Spinal cord (tissue), 10 donors: ENCODE measurements around the gene THRA. TPM values are rescaled to one million over a fixed set of nuclear protein-coding genes. Genes with fewer than 3 reads are reported as not detected.
A peak's percentile ranks its signal among the peaks of the same experiment; 100 is the strongest.

ENCODE experiments used
- DNase-seq, 6 donors: peaks; one replicate each; pipeline versions ENCODE4 v3.0.0 to v3.0.0-alpha.2; 2013 to 2015; ENCODE audit warnings: low spot score in 6 of 6, low read depth in 4 of 6
- H3K27ac ChIP-seq: one replicate; pipeline ENCODE4 v1.5.1; 2013; ENCODE audit warnings: low read depth, low read length, control low read depth
- H3K27me3 ChIP-seq: one replicate; pipeline ENCODE4 v1.6.1; 2013; ENCODE audit warnings: low read length; ENCODE audit not compliant: control insufficient read depth, insufficient read depth
- H3K36me3 ChIP-seq: one replicate; pipeline ENCODE4 v1.6.1; 2013; ENCODE audit warnings: low read length; ENCODE audit not compliant: control insufficient read depth, insufficient read depth
- H3K4me1 ChIP-seq: one replicate; pipeline ENCODE4 v1.6.1; 2013; ENCODE audit warnings: low read length; ENCODE audit not compliant: control insufficient read depth, insufficient read depth
- H3K4me3 ChIP-seq: one replicate; pipeline ENCODE4 v1.5.1; 2013; ENCODE audit warnings: low read depth, low read length, control low read depth
- H3K9me3 ChIP-seq: one replicate; pipeline ENCODE4 v1.6.1; 2013; ENCODE audit warnings: low read length; ENCODE audit not compliant: control insufficient read depth, insufficient read depth
- WGBS: methylation state at CpG from one replicate; pipeline ENCODE4 v1.1.5; 2013; ENCODE audit warnings: missing lambda C conversion rate; ENCODE audit not compliant: insufficient coverage; 5-methylcytosine and 5-hydroxymethylcytosine counted together
- polyA plus RNA-seq, 2 donors: library from polyadenylated mRNA; unstranded; fragments of 120-200 nt; gene quantifications; one replicate each; pipeline ENCODE4 v1.2.1, GENCODE V29; 2013; ENCODE audit not compliant: insufficient read length in 2 of 2
- total RNA-seq, 2 donors: library from RNA; depleted of rRNA in 1 of 2; stranded (reverse); fragments of 120-200 nt in 1 of 2; fragments of >200 nt in 1 of 2; gene quantifications; one replicate each; pipeline versions ENCODE4 v1.2.3 to v1.2.4, GENCODE V29; 2013 to 2014
- donor health status: healthy.

The THRA gene
- total and polyA plus RNA-seq, 4 donors: 80.1 to 252 (median 197) TPM

GRCh38 chr17:40019140-40019991 is 43.4 kb upstream of the THRA start:
- Histone ChIP-seq H3K27ac (no peak overlapping the region), H3K4me1 (peaks cover 65% of the 10 kb centered on the region), H3K36me3 (peaks cover 81% of the 10 kb centered on the region)

GRCh38 chr17:40020146-40020545 is 42.6 kb upstream of the THRA start:
- Histone ChIP-seq H3K9me3 (no peaks in the 10 kb centered on the region), H3K36me3 (peaks cover 89% of the 10 kb centered on the region), H3K4me3 (no peak overlapping the region), H3K27ac (no peak overlapping the region), H3K27me3 (no peaks in the 10 kb centered on the region), H3K4me1 (peaks cover 59% of the 10 kb centered on the region)
- DNase-seq: no peak
- WGBS: 92% methylated on average over 13 of the region's 13 CpGs

More at GRCh38 chr17:40019140-40019991, 43.4 kb upstream of the THRA start:
- WGBS: 69% methylated on average over 21 of the region's 24 CpGs
- Histone ChIP-seq H3K27me3 (no peaks in the 10 kb centered on the region), H3K9me3 (no peaks in the 10 kb centered on the region), H3K4me3 (no peak overlapping the region)
- no peak for DNase-seq

DNA sequence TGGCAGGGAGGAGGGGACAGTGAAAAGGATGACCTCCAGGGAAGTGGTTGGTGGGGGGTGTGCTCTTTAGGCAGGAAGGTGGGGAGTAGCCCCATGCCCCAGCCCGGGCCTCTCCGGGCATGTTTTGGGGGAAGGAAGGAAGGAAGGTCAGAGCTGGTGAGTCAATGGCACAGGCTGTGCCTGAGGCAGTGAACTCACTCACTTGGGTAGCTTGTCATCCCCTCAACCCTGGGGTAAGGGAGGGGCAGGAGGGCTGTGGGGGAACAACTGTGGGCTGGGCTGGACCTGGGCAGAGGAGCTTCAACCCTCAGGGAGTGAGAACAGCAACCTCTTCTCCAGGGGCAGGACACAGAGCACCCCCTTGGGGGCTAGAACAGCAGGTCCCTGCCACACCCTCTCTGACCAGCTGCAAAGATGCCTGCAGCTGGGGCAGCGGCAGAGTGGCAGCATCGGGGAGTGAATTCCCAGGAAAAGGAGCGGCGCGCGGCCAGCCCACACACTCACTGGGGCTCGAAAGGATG is 41.3 kb upstream of the THRA start:
- peaks cover 55% of the 10 kb centered on the region for H3K4me1 ChIP-seq
- no peak for DNase-seq
- no peaks in the 10 kb centered on the region for H3K9me3 ChIP-seq
- WGBS: 84% methylated on average over 9 of the region's 9 CpGs
- H3K36me3 ChIP-seq: peaks cover 97% of the 10 kb centered on the region
- H3K4me3 ChIP-seq: no peak overlapping the region
- no peak overlapping the region for H3K27ac ChIP-seq
- H3K27me3 ChIP-seq: no peaks in the 10 kb centered on the region

GRCh38 chr17:40022497-40022896 is 40.3 kb upstream of the THRA start:
- Histone ChIP-seq H3K27me3 (no peaks in the 10 kb centered on the region), H3K27ac (no peak overlapping the region), H3K4me1 (peaks cover 58% of the 10 kb centered on the region), H3K9me3 (no peaks in the 10 kb centered on the region), H3K4me3 (no peak overlapping the region), H3K36me3 (peaks cover 99% of the 10 kb centered on the region)
- WGBS: 93% methylated on average over 9 of the region's 9 CpGs
- no peak for DNase-seq

GRCh38 chr17:40022961-40023541 is 39.7 kb upstream of the THRA start:
- no peak overlapping the region for H3K4me3 ChIP-seq
- WGBS: 90% methylated on average over 19 of the region's 19 CpGs
- peaks cover 52% of the 10 kb centered on the region for H3K4me1 ChIP-seq
- H3K27ac ChIP-seq: no peak overlapping the region
- no peaks in the 10 kb centered on the region for H3K27me3 ChIP-seq
- DNase-seq: no peak
- H3K36me3 ChIP-seq: peaks cover 100% of the 10 kb centered on the region
- no peaks in the 10 kb centered on the region for H3K9me3 ChIP-seq

GRCh38 chr17:40023590-40024292 is 39.0 kb upstream of the THRA start:
- Histone ChIP-seq H3K4me1 (peaks cover 45% of the 10 kb centered on the region), H3K27ac (no peak overlapping the region), H3K27me3 (no peaks in the 10 kb centered on the region), H3K36me3 (peaks cover 100% of the 10 kb centered on the region), H3K4me3 (no peak overlapping the region), H3K9me3 (no peaks in the 10 kb centered on the region)
- peak in 2 of 6 donors; percentile 31 to 59 for DNase-seq
- no CpG with 5 or more reads among the region's 10 CpGs for WGBS

DNA sequence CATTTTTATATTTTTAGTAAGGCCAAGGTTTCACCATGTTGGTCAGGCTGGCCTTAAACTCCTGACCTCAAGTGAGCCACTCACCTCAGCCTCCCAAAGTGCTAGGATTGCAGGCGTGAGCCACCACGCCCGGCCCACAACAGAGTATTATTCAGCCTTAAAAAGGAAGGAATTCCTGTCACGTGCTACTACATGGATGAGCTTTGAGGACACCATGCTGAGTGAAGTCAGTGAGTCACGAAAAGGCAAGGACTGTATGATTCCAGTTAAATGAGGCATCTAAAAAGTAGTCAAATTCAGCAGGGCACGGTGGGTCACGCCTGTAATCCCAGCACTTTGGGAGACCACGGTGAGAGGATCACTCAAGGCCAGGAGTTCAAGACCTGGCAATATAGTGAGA is 37.9 kb upstream of the THRA start:
- H3K27me3 ChIP-seq: no peaks in the 10 kb centered on the region

GRCh38 chr17:40025559-40025958 is 37.2 kb upstream of the THRA start:
- H3K4me1 ChIP-seq: peaks cover 34% of the 10 kb centered on the region
- no peaks in the 10 kb centered on the region for H3K9me3 ChIP-seq
- DNase-seq: no peak
- no peak overlapping the region for H3K4me3 ChIP-seq
- 92% methylated on average over 2 of the region's 2 CpGs for WGBS
- H3K36me3 ChIP-seq: peaks cover 100% of the 10 kb centered on the region
- H3K27ac ChIP-seq: no peak overlapping the region
- no peaks in the 10 kb centered on the region for H3K27me3 ChIP-seq

More for the DNA sequence above, 37.9 kb upstream of the THRA start:
- Histone ChIP-seq H3K27ac (no peak overlapping the region), H3K9me3 (no peaks in the 10 kb centered on the region), H3K4me1 (peaks cover 34% of the 10 kb centered on the region), H3K36me3 (peaks cover 100% of the 10 kb centered on the region), H3K4me3 (no peak overlapping the region)
- 94% methylated on average over 8 of the region's 8 CpGs for WGBS
- no peak for DNase-seq

DNA sequence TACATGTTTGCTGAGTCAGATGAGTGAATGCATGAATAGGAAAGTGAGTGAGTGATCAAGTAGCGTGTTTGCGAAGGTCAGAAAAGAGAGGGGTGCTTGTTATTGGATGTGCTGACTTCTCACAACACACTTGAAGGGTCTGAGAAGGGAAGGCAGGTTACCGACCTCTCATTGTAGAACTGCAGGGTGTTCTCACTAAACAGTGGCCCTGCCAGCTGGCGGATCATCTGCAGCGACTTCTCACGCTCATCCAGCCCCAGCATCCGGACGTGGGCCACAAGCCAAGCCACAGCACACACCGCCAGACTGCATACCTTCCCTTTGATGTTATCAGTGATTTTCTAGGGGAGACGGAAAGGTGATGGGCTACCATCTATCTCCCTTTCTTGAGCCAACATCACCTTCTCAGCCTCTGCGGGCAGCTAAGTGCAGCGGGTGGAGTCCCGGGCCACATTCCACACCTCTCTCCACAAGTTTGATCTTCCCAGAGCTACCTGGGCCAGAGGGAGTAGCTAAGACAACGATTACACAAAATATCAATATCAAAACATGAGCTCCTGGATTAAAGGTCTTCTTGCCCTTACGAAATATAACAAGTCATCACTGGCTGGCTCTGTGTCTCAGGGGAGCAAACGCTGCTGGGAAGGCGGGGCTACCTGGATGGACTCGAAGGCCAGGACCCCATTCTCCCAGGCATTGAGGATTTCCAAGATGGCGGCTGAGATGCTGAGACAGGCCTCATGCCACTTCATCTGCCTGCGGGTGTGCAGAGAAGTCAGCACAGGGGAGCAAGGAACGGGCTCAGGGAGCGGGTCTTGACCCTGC is 36.6 kb upstream of the THRA start:
- Histone ChIP-seq H3K9me3 (no peaks in the 10 kb centered on the region), H3K27ac (no peak overlapping the region), H3K36me3 (peaks cover 100% of the 10 kb centered on the region), H3K4me3 (no peak overlapping the region), H3K27me3 (no peaks in the 10 kb centered on the region), H3K4me1 (peaks cover 30% of the 10 kb centered on the region)
- 94% methylated on average over 19 of the region's 22 CpGs for WGBS
- no peak for DNase-seq
